A549 (cell line): ENCODE data around the gene MAVS. TPM values are rescaled to one million over a fixed set of nuclear protein-coding genes. Genes with fewer than 3 reads are reported as not detected.

Experiments
- ATAC-seq, 2 experiments: fragments of 200-7000 bp in 1 of 2; fragments of >200 bp in 1 of 2; cut with Nextera tagmentation in 1 of 2; cut with Tn5 transposase in 1 of 2; 3 replicates each; pipeline versions ENCODE4 v1.8.0 to v1.9.1; 2018 to 2020; ENCODE audit warnings: mild to moderate bottlenecking in 1 of 2, moderate library complexity in 1 of 2
- CTCF ChIA-PET: fragments of 300-600 bp; sonication (Branson Sonifier 250); formaldehyde crosslinking; extraction: SDS; loops from one replicate; lab custom pipeline; 2021; ENCODE audit warnings: antibody characterized with exemption, inconsistent platforms; lab: Yijun Ruan, JAX
- POLR2A ChIA-PET: fragments of 350-600 bp; formaldehyde crosslinking; extraction: SDS; loops from one replicate; lab custom pipeline; 2021; ENCODE audit warnings: antibody characterized with exemption, inconsistent platforms; lab: Yijun Ruan, JAX
- DNase-seq, 2 experiments: peaks; one replicate each; pipeline versions ENCODE4 v3.0.0 to v3.0.0-alpha.2; 2011 to 2016; ENCODE audit warnings: low read depth in 1 of 2, low spot score in 1 of 2
- FAIRE-seq: peaks from 2 replicates; lab custom pipeline; 2011; peaks lifted over from hg19 to GRCh38; lab: Jason Lieb, UNC
- H3K27ac ChIP-seq, 2 experiments: fragments of >200 bp; sonication (Bioruptor Twin); formaldehyde crosslinking; 3 replicates each; pipeline ENCODE4 v1.5.1; 2016 to 2017
- H3K4me1 ChIP-seq: fragments of >200 bp; sonication (Bioruptor Twin); formaldehyde crosslinking; 3 replicates; pipeline ENCODE4 v1.6.1; 2016
- H3K4me2 ChIP-seq: fragments of >200 bp; sonication (Bioruptor Twin); formaldehyde crosslinking; 3 replicates; pipeline ENCODE4 v1.6.1; 2016
- H3K4me3 ChIP-seq: fragments of >200 bp; sonication (Bioruptor Twin); formaldehyde crosslinking; 3 replicates; pipeline ENCODE4 v1.5.1; 2016
- H3K9me3 ChIP-seq: fragments of >200 bp; sonication (Bioruptor Twin); formaldehyde crosslinking; 3 replicates; pipeline ENCODE4 v1.6.1; 2016
- ATOH8 ChIP-seq: fragments of 250-450 bp; sonication (Bioruptor Pico); IDR thresholded peaks from 2 replicates; pipeline ENCODE4 v1.5.0; 2020; ENCODE audit warnings: low read depth, mild to moderate bottlenecking, moderate library complexity
- BCL3 ChIP-seq: fragments of >200 bp; sonication (Bioruptor Twin); formaldehyde crosslinking; IDR thresholded peaks from 3 replicates; pipeline ENCODE4 v1.6.1; 2016
- BHLHE40 ChIP-seq: IDR thresholded peaks from 2 replicates; pipeline ENCODE4 v1.6.1; 2012; ENCODE audit warnings: low read depth, low read length, inconsistent platforms
- CBX2 ChIP-seq: fragments of 200-600 bp; sonication (generic); IDR thresholded peaks from 2 replicates; pipeline ENCODE4 v1.6.1; 2016; ENCODE audit warnings: low read depth, mild to moderate bottlenecking, borderline replicate concordance
- E2F6 ChIP-seq: IDR thresholded peaks from 2 replicates; pipeline ENCODE4 v1.6.1; 2012; ENCODE audit warnings: low read depth, borderline replicate concordance
- EHF ChIP-seq: fragments of 250-450 bp; sonication (Bioruptor Pico); IDR thresholded peaks from 2 replicates; pipeline ENCODE4 v1.5.0; 2020; ENCODE audit warnings: mild to moderate bottlenecking
- ESRRA ChIP-seq: fragments of 150-350 bp; IDR thresholded peaks from 2 replicates; pipeline ENCODE4 v1.6.1; 2014; ENCODE audit warnings: mild to moderate bottlenecking, low read length, borderline replicate concordance
- FOSL2 ChIP-seq, 2 experiments: fragments of 450-650 bp in 1 of 2; fragments of >200 bp in 1 of 2; sonication (Bioruptor Twin) in 1 of 2; formaldehyde crosslinking; IDR thresholded peaks; 2 replicates each; pipeline versions ENCODE4 v1.5.0 to v1.6.1; 2016 to 2020; ENCODE audit warnings: mild to moderate bottlenecking in 1 of 2, moderate library complexity in 1 of 2
- HDAC2 ChIP-seq: fragments of 200-600 bp; sonication (generic); IDR thresholded peaks from 2 replicates; pipeline ENCODE4 v1.6.1; 2016
- HES2 ChIP-seq: fragments of >200 bp; sonication (Bioruptor Twin); formaldehyde crosslinking; IDR thresholded peaks from 2 replicates; pipeline ENCODE4 v1.6.1; 2016
- HEYL ChIP-seq: fragments of 250-450 bp; sonication (Bioruptor Pico); IDR thresholded peaks from 2 replicates; pipeline ENCODE4 v1.8.0; 2021; ENCODE audit warnings: mild to moderate bottlenecking, moderate library complexity
- HOXB13 ChIP-seq: fragments of 250-450 bp; sonication (Bioruptor Pico); IDR thresholded peaks from 2 replicates; pipeline ENCODE4 v1.5.0; 2020; ENCODE audit warnings: low read depth, mild to moderate bottlenecking, moderate library complexity
- JUN ChIP-seq, 2 experiments: fragments of >200 bp; sonication (Bioruptor Twin); formaldehyde crosslinking; IDR thresholded peaks; 2 replicates in 1 of 2; 3 replicates in 1 of 2; pipeline ENCODE4 v1.6.1; 2016 to 2017
- MAX ChIP-seq: IDR thresholded peaks from 2 replicates; pipeline ENCODE4 v1.6.1; 2012
- MAZ ChIP-seq: fragments of 150-350 bp; IDR thresholded peaks from 2 replicates; pipeline ENCODE4 v1.6.1; 2014; ENCODE audit warnings: antibody characterized with exemption, low read depth, low read length, borderline replicate concordance
- NPAS2 ChIP-seq: fragments of 250-450 bp; sonication (Bioruptor Pico); IDR thresholded peaks from 2 replicates; pipeline ENCODE4 v1.8.0; 2022; ENCODE audit warnings: mild to moderate bottlenecking, moderate library complexity, borderline replicate concordance
- PHF8 ChIP-seq: fragments of 200-600 bp; sonication (generic); IDR thresholded peaks from 2 replicates; pipeline ENCODE4 v1.6.1; 2016; ENCODE audit warnings: low read depth, mild to moderate bottlenecking, antibody characterized with exemption, moderate library complexity, borderline replicate concordance
- REST ChIP-seq: fragments of 200-600 bp; sonication (generic); IDR thresholded peaks from 2 replicates; pipeline ENCODE4 v1.6.1; 2016; ENCODE audit warnings: antibody characterized with exemption, mild to moderate bottlenecking, moderate library complexity
- RFX5 ChIP-seq: fragments of 450-650 bp; IDR thresholded peaks from 2 replicates; pipeline ENCODE4 v1.7.1; 2014; ENCODE audit warnings: antibody characterized with exemption, mild to moderate bottlenecking, moderate library complexity
- USF2 ChIP-seq: fragments of 450-650 bp; IDR thresholded peaks from 2 replicates; pipeline ENCODE4 v1.6.1; 2014; ENCODE audit warnings: antibody characterized with exemption
- ZNF302 ChIP-seq: fragments of 250-450 bp; sonication (Bioruptor Pico); IDR thresholded peaks from 2 replicates; pipeline ENCODE4 v1.9.0; 2021; ENCODE audit warnings: inconsistent platforms, mild to moderate bottlenecking, moderate library complexity
- ZSCAN20 ChIP-seq: fragments of 250-450 bp; sonication (Bioruptor Pico); IDR thresholded peaks from 2 replicates; pipeline ENCODE4 v1.8.0; 2022; ENCODE audit warnings: mild to moderate bottlenecking, moderate library complexity
- WGBS: methylation state at CpG from one replicate; pipeline ENCODE4 v1.1.6; 2017; ENCODE audit errors: missing lambda C conversion rate; 5-methylcytosine and 5-hydroxymethylcytosine counted together
- polyA plus RNA-seq, 4 experiments: library from polyadenylated mRNA; depleted of rRNA in 3 of 4; stranded (reverse); fragments of >200 nt; fragmentation: RNase III in 1 of 4; extraction: RNeasy Plus Mini Kit Qiagen cat#74134 plus additional on column Dnase treatment in 1 of 4; gene quantifications; 2 replicates in 3 of 4; 3 replicates in 1 of 4; pipeline ENCODE4 v1.2.3, GENCODE V29; 2011 to 2017

The MAVS gene
- polyA plus RNA-seq, 2 of the 4 experiments (the other 2 are of a cell fraction): 18.9 to 31.0 TPM

GRCh38 chr20:3865152-3865886, 18.7 kb downstream of the MAVS start:
- FAIRE-seq (no peak), ATAC-seq (no peak), DNase-seq (no peak)
- TF ChIP-seq JUN (IDR thresholded peaks at IDR 0.05) (no peak), RFX5 (no peak), BHLHE40 (no peak), USF2 (no peak), ZNF302 (CRISPR knock-in tag) (no peak), HES2 (no peak), ZSCAN20 (no peak), CBX2 (no peak), HDAC2 (no peak), E2F6 (no peak), NPAS2 (CRISPR knock-in tag) (no peak), BCL3 (no peak), FOSL2 (IDR thresholded peaks at IDR 0.05) (no peak), FOSL2 (CRISPR knock-in tag; IDR thresholded peaks at IDR 0.05) (no peak), PHF8 (no peak), HEYL (no peak)
- H3K4me2 ChIP-seq: no peak overlapping the region
- WGBS: 94% methylated on average over 14 of the region's 14 CpGs
- ChIA-PET POLR2A (no interaction called here), CTCF (interaction anchor here (0.9 to 9.5 kb wide), 7 partner anchors 10 to 207 kb away, joined by 3 to 95 read pairs (median 5); partner anchors contain the start of gene AP5S1)
- no peak overlapping the region for H3K4me3 ChIP-seq
- peaks cover 6% of the 10 kb centered on the region for H3K9me3 ChIP-seq
- H3K27ac ChIP-seq: no peak overlapping the region
- H3K4me1 ChIP-seq: no peaks in the 10 kb centered on the region

- 95% methylated on average over 12 of the region's 14 CpGs for WGBS
- ChIA-PET CTCF (interaction anchor here (0.9 to 9.5 kb wide), 6 partner anchors 9 to 206 kb away, joined by 3 to 95 read pairs (median 5); partner anchors contain the start of gene AP5S1), POLR2A (interaction anchor here (1.4 kb wide), 1 partner anchor 15 kb away, joined by 4 read pairs; no protein-coding TSS in a partner anchor)
- no peak overlapping the region for H3K4me2 ChIP-seq
- peaks cover 6% of the 10 kb centered on the region for H3K9me3 ChIP-seq
- no peak for TF ChIP-seq ESRRA
- no peak for TF ChIP-seq EHF (CRISPR knock-in tag)
- no peak for TF ChIP-seq MAZ
- TF ChIP-seq MAX: no peak
- no peak for TF ChIP-seq BHLHE40
- TF ChIP-seq HES2: no peak
- TF ChIP-seq HOXB13: no peak
- no peak for TF ChIP-seq REST
- no peak for TF ChIP-seq ATOH8 (CRISPR knock-in tag)
- TF ChIP-seq RFX5: no peak
- FAIRE-seq (no peak), DNase-seq (no peak), ATAC-seq (no peak)
- H3K4me3 ChIP-seq: no peak overlapping the region
- H3K4me1 ChIP-seq: no peaks in the 10 kb centered on the region
- H3K27ac ChIP-seq: no peak overlapping the region
These were observed 19.3 kb downstream of the MAVS start for GRCh38 chr20:3865887-3866407.
